GM21786 (cell line): ENCODE results near the gene CORO2A.
"Not testable (repeated sequence)": the region's sequence is repeated elsewhere in the genome, so short reads cannot be mapped to it uniquely, and the experiment has no call there.

Experiments used
- ATAC-seq: cut with Tn5 transposase; IDR thresholded peaks from one replicate; pipeline ENCODE4 v1.9.1; 2021; ENCODE audit not compliant: unreplicated experiment

CORO2A gene

GRCh38 chr9:98087420-98088354, 104.8 kb downstream of the CORO2A start:
- ATAC-seq, result no peak

GRCh38 chr9:98086461-98086860, 106.0 kb downstream of the CORO2A start:
- no peak for ATAC-seq

- no peak for ATAC-seq
Measured at GRCh38 chr9:98085944-98086343, 106.5 kb downstream of the CORO2A start.

- ATAC-seq, result no peak
Measured at GRCh38 chr9:98085058-98085457, 107.4 kb downstream of the CORO2A start.

- ATAC-seq, result no peak
Measured at GRCh38 chr9:98084396-98084795, 108.0 kb downstream of the CORO2A start.

- ATAC-seq, result no peak
Measured at GRCh38 chr9:98083566-98084183, 108.8 kb downstream of the CORO2A start.

- no peak for ATAC-seq
Measured at GRCh38 chr9:98083061-98083501, 109.4 kb downstream of the CORO2A start.

- no peak for ATAC-seq
Measured at GRCh38 chr9:98081477-98082219, 110.8 kb downstream of the CORO2A start.

GRCh38 chr9:98080780-98081179, 111.7 kb downstream of the CORO2A start:
- ATAC-seq, result no peak

GRCh38 chr9:98080326-98080725, 112.1 kb downstream of the CORO2A start:
- no peak for ATAC-seq

GRCh38 chr9:98078895-98079294, 113.5 kb downstream of the CORO2A start:
- no peak for ATAC-seq

GRCh38 chr9:98076514-98076890, 115.9 kb downstream of the CORO2A start:
- not testable (repeated sequence) for ATAC-seq

GRCh38 chr9:98075332-98075805, 117.1 kb downstream of the CORO2A start:
- ATAC-seq, result no peak

GRCh38 chr9:98074115-98074990, 118.1 kb downstream of the CORO2A start:
- no peak for ATAC-seq

- ATAC-seq, result no peak
Measured at GRCh38 chr9:98071737-98072136, 120.7 kb downstream of the CORO2A start.
